Mammary epithelial cell (primary cell): Measurements from ENCODE around the gene PARD3.

Experiments
- CTCF ChIP-seq, 2 donors: IDR thresholded peaks in 1 of 2; conservative IDR thresholded peaks in 1 of 2; 2 replicates each; pipeline ENCODE4 v1.5.1; 2011 to 2012; ENCODE audit warnings: inconsistent platforms in 2 of 2, low read length in 2 of 2, mild to moderate bottlenecking in 2 of 2, control low read depth in 1 of 2, low read depth in 1 of 2; ENCODE audit not compliant: insufficient read depth in 1 of 2; ENCODE audit errors: extremely low read depth in 1 of 2
- EZH2 ChIP-seq: IDR thresholded peaks from 2 replicates; pipeline ENCODE4 v1.6.1; 2012; ENCODE audit warnings: low read length, inconsistent platforms, borderline replicate concordance

- no peak for TF ChIP-seq CTCF (conservative IDR thresholded peaks at IDR 0.05 in 1 of 2, IDR thresholded peaks at IDR 0.05 in 1 of 2; ENCODE audit: extremely low read depth in 1 of 2, insufficient read depth in 1 of 2, low read depth in 1 of 2, low read length in 2 of 2)
- TF ChIP-seq EZH2, result no peak
Observed at GRCh38 chr10:34737772-34738169, 77.3 kb downstream of the PARD3 start.
